ENCODE results near the gene KRTAP5-8.
"Not testable (repeated sequence)": the region's sequence is repeated elsewhere in the genome, so short reads cannot be mapped to it uniquely, and the experiment has no call there.

The KRTAP5-8 gene, protein sequence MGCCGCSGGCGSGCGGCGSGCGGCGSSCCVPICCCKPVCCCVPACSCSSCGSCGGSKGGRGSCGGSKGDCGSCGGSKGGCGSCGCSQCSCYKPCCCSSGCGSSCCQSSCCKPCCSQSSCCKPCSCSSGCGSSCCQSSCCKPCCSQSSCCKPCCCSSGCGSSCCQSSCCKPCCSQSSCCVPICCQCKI

GRCh38 chr11:71537977-71538665 lies at the start of gene KRTAP5-8:
KRTAP5-8 (plus strand) TSS chr11:71538025; CDS start chr11:71538056, 31 bp downstream.
- not testable (repeated sequence) for ATAC-seq

DNA sequence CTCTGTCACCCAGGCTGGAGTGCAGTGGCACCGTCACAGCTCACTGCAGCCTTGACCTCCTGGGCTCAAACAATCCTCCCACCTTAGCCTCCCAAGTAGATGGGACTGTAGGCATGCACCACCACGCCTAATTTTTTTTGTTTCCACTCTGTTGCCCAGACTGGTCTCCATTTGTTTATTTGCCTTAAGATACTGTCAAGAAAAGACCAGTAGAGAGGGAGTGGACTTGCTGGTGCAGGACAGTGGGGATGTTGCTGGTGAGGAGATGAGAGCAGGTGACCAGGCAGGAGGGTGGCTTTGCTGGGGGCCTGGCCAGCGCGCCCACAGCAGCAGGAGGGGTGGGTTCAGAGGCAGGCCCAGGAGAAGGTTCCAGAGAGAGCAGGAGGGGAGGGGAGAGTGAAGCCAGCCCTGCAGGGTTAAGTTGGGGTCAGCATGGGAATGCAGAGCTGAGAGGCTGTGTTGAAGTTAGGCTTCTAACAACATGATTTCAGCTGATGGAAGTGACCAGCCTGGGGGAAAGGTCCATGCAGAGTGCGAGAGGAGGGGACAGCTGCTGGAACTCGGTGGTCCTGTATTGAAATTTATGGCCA lies 49.0 kb upstream of the KRTAP5-8 start:
- no peak for ATAC-seq

DNA sequence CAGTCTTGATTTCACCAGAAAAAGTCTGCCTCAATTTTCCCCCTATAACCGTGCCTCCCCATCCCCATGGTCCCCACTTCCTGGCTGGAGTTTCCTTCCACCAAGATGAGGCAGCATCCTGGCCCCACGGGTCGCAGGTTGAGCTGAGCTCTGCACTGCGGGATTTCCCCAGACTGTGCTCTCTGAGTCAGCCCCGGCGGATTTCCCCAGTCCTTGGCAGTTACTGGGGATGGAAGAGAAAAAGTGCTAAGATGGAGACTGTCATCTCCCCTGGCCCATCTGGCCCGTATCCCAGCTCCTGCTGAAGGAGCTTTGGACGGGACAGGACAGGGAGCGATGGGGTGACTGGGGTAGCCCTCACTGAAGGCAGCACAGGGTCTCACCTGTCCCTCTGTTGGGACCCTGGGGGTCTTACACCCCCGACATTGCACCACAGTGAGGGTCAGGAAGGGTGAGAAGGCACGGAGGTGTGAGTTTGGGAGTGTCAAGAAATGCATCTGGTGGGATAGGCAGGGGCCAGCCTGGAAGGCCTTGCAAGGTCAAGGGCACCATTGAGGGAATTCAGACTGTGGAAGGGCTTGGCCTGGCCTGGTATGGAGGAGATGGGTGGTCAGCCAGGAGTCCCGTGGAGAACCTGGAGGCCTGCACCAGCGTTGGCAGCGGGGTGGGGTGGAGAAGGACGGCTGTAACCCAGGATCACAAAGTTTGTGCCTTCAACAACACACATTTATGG lies 48.3 kb upstream of the KRTAP5-8 start:
- peak; percentile 96 to 99 for ATAC-seq

DNA sequence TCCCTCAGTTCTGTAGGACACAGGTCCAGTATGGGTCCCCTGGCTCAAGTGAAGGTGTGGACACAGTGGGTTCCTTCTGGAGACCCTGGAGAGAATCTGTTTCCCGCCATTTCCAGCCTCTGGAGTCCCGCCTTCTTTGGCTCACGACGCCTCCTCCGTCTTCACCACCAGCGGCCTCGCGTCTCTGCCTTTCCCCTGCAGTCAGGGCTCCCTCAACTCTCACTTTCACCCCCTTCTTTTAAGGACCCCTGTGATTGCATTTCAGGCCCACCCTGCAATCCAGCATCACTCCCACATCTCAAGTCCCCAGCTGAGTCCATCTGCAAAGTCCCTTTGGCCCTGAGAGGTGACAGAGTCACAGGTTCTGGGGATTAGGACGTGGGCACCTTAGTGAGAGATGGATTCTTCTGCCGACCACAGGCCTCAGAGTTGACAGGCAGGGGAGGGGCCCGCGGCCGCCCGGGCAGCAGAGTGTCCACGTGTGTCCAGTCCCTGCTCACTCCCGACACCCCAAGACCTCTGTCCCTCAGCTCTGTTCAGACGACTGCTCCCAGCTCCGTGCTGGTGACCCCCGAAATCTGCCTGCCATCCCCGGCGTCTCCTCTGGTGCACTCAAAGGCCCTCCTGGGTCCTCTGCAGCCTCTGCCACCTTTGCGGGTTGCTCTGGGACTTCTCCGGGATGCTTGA lies 47.6 kb upstream of the KRTAP5-8 start:
- ATAC-seq = no peak

- ATAC-seq = no peak
These were observed 47.0 kb upstream of the KRTAP5-8 start for GRCh38 chr11:71490731-71491390.

DNA sequence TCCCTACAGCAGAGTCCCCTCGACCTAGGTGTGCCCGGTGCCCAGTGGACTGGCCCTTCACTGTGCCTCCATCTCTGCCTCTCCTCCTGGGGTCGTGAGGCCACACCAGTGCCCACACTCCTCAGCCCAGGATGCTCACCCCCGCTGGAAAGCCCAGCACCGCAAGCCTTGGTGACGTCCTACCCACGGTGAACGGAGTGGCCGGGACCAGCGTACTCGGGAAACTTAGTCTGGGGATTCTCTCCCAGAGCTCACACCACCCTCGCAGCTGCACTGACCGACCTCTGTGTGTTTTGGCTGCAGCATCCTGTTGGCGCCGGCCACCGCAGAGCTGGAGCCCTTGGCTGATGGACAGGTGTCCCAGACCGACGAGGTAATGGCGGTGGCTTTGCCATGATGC lies 46.3 kb upstream of the KRTAP5-8 start:
- no peak for ATAC-seq

- no peak for ATAC-seq
These were observed 45.9 kb upstream of the KRTAP5-8 start for GRCh38 chr11:71491940-71492339.

GRCh38 chr11:71495286-71496230 lies 42.3 kb upstream of the KRTAP5-8 start:
- no peak for ATAC-seq

DNA sequence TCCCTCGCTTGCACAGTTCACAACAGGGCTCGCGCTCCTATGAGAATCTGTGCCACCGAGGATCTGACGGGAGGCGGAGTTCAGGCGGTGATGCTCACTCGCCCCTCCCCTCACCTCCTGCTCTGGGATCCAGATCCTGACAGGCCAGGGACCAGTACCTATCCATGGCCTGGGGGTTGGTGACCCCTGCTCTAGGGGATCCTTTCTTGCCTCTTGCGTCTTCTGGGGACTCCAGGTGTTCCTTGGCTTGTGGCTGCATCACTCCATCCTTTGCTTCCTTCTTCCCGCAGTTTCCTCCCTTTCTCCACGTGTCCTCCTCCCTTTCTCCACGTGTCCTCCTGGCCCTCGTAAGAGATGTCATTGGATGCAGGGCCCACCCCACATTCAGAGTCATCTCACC lies 41.4 kb upstream of the KRTAP5-8 start:
- no peak for ATAC-seq

DNA sequence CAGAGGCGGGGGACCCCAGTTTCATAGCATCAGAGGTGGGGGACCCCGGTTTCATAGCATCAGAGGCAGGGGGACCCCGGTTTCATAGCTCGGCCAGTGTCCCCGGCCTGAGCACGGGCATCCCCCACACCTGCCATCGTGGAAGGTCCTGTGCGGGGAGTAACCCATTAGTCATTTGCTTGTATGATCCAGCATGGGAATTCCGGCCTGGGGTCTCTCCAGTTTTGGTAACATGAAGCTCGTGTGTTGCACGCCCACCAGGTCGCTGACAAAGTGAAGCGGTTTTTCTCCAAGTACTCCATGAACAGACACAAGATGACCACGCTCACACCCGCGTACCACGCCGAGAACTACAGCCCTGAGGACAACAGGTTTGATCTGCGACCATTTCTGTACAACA lies 39.7 kb upstream of the KRTAP5-8 start:
- no peak for ATAC-seq

- ATAC-seq = no peak
These were observed 38.7 kb upstream of the KRTAP5-8 start for GRCh38 chr11:71499125-71499524.

GRCh38 chr11:71499546-71499945 lies 38.3 kb upstream of the KRTAP5-8 start:
- ATAC-seq = no peak

GRCh38 chr11:71500601-71501021 lies 37.2 kb upstream of the KRTAP5-8 start:
- ATAC-seq = no peak

DNA sequence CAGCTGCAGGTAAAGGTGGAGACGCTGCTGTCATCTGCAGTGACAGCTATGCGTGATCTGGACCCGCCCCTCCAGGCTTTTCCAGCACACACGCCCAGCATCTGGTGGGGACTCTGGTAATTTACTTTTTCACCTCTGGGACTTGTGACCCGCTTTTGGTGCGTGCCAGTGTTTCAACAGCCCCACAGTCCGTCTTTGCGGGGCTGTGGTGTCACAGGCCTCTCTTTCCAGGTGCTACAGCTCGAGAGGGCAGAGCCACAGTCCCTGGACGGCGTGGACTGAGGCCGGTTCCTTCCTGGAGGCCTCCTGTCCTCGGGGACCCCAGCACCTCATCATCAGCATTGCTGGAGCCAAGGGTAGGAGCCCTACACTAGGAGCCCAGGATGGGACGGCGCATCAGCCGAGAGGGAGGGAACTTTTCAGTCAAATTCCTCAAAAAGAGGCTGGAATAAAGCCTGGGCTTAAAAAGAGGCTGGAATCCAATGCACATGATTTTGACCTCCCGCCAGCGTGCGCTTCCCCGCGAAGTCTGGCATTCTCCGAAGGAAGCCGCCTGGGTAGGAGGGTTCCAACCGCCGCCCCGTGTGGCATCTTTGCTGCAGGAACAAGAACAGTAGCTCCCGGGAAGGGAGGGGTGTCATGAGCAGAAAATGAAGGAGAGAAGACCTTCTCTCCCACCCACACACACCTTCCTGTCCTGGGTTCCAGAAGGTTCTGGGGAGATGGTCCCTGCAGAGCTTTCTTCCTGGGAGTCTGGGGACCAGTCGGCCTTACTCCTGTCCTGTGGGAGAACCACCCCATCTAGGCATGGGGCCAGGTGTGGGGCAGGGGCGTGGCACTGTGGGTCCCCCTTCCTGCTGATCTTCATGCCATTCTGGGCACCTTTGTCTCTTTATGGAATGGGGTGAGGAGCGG lies 36.5 kb upstream of the KRTAP5-8 start:
- no peak for ATAC-seq

- ATAC-seq = no peak
These were observed 35.8 kb upstream of the KRTAP5-8 start for GRCh38 chr11:71502026-71502425.

- ATAC-seq = no peak
These were observed 34.9 kb upstream of the KRTAP5-8 start for GRCh38 chr11:71502871-71503435.

GRCh38 chr11:71504531-71504930 lies 33.3 kb upstream of the KRTAP5-8 start:
- ATAC-seq = no peak

DNA sequence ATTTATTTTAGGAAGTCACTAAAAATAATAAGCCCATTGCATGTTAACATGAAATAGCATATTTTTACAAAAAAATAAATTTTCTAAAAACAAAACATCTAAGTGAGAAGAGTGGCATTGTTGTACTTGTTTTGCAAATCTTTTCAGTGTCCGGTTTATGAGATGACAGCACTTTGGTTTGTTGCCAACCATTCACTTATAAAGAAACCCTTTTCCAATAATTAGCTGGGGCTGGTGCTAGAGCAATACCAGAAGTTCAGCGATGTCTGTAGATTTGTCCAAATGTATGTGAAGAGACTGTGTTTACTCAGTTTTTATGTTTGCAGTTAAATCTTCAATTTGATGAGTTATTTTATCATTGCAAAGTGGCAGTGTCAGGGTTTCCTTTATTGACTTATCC lies 32.8 kb upstream of the KRTAP5-8 start:
- ATAC-seq = no peak

GRCh38 chr11:71505781-71506180 lies 32.0 kb upstream of the KRTAP5-8 start:
- no peak for ATAC-seq

DNA sequence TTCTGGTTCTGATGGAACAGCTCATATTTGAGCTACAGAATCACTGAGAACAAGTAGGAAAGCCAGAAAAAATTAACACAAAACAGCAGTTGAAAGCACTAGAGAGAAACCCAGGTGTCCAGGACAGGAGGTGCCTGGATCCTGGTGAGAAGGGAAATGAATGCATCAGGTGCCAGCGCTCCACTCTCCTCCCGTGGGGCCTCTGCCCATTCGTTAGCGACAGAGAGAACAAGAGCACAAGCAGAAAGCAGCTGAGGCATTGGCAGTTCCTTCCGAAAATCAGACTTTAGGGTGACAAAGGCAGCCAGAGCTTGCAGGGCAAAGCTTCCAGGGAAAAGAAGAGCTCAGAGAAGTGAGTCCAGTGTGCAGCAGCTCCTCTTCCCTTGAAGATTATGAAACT lies 30.7 kb upstream of the KRTAP5-8 start:
- no peak for ATAC-seq
